GM06990 (cell line): ENCODE results near the gene NUDT22.
A peak's percentile ranks its signal among the peaks of the same experiment; 100 is the strongest.

Source experiments
- DNase-seq: peaks from one replicate; pipeline ENCODE4 v3.0.0-alpha.2; 2011; ENCODE audit not compliant: insufficient read length; ENCODE audit errors: extremely low read depth
- H3K27me3 ChIP-seq: replicated peaks from 2 replicates; pipeline ENCODE4 v1.6.0; 2011; ENCODE audit warnings: low read length; ENCODE audit not compliant: control insufficient read depth, insufficient read depth
- H3K36me3 ChIP-seq: 2 replicates; pipeline ENCODE4 v1.5.1; 2011; ENCODE audit warnings: low read length; ENCODE audit not compliant: control insufficient read depth, insufficient read depth
- H3K4me3 ChIP-seq: replicated peaks from 2 replicates; pipeline ENCODE4 v1.5.1; 2011; ENCODE audit warnings: low read depth, mild to moderate bottlenecking, control low read depth, low read length
- TF ChIP-seq, protein P1 (sequence below): IDR thresholded peaks from 2 replicates; pipeline ENCODE4 v1.5.1; 2011; ENCODE audit warnings: low read length, control low read depth, mild to moderate bottlenecking, inconsistent platforms; ENCODE audit not compliant: insufficient read depth, poor library complexity, severe bottlenecking

Gene NUDT22

DNA sequence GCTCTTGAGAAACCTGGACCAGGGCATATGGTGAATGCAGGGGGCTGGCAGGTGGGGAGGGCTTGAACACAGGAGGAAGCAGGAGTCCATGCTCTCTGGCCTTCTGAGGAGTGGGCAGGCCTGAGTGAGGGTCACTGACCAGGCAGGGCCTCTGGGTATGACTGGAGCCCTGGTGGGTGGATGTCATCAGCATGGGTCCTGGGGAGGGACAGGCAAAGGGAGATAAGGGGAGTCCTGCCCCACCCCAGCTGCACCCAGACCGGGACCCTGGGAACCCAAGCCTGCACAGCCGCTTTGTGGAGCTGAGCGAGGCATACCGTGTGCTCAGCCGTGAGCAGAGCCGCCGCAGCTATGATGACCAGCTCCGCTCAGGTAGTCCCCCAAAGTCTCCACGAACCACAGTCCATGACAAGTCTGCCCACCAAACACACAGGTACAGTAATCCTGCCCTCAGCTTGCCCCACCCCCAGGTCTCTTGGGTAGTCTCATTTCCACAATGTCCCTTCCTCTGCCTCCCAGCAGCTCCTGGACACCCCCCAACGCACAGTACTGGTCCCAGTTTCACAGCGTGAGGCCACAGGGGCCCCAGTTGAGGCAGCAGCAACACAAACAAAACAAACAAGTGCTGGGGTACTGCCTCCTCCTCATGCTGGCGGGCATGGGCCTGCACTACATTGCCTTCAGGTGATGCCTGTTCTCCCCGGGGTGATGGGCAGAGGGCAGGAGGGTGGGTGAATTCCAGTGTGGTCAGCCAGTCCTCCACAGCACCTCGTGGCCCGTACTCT, 6.3 kb downstream of the NUDT22 start:
- no peak for DNase-seq
- Histone ChIP-seq H3K4me3 (no peak overlapping the region), H3K27me3 (no peaks in the 10 kb centered on the region), H3K36me3 (no peaks in the 10 kb centered on the region; the same call in none of the 2 replicates)
- TF ChIP-seq, protein P1, sequence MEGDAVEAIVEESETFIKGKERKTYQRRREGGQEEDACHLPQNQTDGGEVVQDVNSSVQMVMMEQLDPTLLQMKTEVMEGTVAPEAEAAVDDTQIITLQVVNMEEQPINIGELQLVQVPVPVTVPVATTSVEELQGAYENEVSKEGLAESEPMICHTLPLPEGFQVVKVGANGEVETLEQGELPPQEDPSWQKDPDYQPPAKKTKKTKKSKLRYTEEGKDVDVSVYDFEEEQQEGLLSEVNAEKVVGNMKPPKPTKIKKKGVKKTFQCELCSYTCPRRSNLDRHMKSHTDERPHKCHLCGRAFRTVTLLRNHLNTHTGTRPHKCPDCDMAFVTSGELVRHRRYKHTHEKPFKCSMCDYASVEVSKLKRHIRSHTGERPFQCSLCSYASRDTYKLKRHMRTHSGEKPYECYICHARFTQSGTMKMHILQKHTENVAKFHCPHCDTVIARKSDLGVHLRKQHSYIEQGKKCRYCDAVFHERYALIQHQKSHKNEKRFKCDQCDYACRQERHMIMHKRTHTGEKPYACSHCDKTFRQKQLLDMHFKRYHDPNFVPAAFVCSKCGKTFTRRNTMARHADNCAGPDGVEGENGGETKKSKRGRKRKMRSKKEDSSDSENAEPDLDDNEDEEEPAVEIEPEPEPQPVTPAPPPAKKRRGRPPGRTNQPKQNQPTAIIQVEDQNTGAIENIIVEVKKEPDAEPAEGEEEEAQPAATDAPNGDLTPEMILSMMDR = no peak

DNA sequence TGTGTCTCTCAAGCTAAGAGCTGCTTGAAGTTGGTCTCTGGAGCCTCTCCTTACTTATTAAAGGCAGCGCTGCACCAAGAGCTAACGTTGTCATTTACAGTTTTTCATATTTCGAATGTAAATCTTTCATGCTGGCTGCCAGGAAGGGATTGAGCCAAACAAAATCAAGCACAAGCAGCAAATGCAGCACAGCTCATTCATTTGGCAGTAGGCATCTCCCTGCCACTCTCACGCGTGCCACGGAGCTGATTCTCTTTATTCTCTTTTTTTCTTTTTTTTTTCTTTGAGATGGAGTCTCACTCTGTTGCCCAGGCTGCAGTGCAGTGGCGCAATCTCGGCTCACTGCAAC, 6.9 kb downstream of the NUDT22 start:
- Histone ChIP-seq H3K27me3 (no peaks in the 10 kb centered on the region), H3K4me3 (no peak overlapping the region), H3K36me3 (no peaks in the 10 kb centered on the region; the same call in none of the 2 replicates)
- TF ChIP-seq, protein P1 = no peak
- no peak for DNase-seq

DNA sequence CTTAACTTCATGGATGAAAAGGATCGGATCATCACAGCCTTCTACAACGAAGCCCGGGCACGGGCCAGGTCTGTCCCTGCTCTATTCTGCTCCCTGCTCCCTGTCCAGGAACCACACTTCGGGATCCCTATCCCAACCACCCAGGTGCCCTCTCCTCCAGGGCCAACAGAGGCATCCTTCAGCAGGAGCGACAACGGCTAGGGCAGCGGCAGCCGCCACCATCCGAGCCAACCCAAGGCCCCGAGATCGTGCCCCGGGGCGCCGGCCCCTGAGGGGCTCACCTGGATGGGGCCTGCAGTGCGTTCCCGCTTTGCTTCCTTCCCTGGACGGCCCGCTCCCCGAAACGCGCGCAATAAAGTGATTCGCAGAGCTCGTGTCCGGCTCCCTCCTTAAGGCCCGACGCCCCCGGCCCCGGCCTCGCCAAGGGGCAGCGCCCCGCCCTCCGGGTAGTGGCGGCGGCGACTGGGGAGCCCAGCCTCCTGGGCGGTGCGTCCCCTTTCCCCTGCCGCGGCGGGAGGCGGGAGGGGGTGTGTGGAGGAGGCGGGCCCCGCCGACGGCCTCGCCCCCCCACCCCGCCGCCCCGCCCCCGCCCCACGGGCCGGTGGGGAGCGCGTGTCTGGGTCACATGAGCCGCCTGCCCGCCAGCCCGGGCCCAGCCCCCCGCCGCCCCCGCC, 8.0 kb downstream of the NUDT22 start, which contains the start of gene VEGFB:
Gene VEGFB (plus strand): TSS at position 672 of the 674 bp plus-strand sequence. CDS start 250 bp downstream, outside the sequence.
- H3K36me3 ChIP-seq = peaks cover under 1% of the 10 kb centered on the region
- peak within 1 kb of the TSS; percentile 72 for H3K4me3 ChIP-seq
- H3K27me3 ChIP-seq = no peaks in the 10 kb centered on the region
- TF ChIP-seq, protein P1 = no peak
- peak; percentile 68 for DNase-seq

DNA sequence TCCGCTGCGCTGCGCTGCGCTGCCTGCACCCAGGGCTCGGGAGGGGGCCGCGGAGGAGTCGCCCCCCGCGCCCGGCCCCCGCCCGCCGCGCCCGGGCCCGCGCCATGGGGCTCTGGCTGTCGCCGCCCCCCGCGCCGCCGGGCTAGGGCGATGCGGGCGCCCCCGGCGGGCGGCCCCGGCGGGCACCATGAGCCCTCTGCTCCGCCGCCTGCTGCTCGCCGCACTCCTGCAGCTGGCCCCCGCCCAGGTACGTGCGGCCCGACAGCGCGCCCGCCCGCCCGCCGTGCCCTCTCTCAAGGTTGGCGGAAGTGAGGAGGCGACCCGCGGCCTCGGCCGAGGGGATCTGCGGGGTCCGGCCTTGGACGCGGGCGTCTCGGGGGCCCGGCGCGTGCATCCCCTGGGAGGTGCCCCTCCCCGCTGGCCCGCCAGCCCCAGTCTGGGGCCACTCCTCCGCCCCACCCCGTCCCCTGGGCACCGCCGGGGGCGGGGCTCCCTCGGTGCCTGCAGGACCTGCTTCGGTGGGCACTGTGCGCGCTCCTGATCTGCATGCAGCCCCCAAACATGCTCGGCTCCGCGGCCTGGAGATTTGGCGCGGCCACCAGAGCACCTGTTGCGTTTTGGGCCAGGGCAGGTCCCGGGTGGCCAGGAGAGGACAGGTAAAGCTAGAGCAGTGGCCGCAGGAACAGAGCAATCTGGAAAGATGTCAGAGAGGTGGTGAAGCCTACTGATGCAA, 8.7 kb downstream of the NUDT22 start:
- Histone ChIP-seq H3K36me3 (peaks cover 1% of the 10 kb centered on the region), H3K4me3 (peak overlapping the region; percentile 72), H3K27me3 (no peaks in the 10 kb centered on the region)
- peak; percentile 63 for DNase-seq
- TF ChIP-seq, protein P1 = no peak

DNA sequence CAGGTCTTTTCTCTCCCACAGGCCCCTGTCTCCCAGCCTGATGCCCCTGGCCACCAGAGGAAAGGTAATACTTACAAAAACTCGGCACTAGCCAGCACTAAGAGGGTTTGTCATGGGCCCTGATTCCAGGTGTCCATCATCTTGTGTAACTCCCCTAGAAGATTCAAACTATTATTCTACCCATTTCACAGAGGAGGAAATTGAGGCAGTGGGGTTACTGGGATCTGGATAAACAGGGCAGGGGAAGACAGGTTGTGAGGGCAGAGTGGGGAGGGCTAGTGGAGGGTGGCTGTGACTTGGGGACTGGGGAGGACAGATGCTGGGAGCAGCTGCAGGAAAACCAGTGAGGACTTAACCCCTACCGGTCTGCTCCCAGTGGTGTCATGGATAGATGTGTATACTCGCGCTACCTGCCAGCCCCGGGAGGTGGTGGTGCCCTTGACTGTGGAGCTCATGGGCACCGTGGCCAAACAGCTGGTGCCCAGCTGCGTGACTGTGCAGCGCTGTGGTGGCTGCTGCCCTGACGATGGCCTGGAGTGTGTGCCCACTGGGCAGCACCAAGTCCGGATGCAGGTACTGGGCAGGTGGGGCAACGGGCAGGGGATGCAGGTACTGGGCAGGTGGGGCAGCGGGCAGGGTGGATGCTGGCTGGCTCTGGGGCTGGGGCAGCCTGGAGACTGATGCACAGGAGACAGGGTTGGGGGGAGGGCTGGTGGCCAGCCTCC, 9.5 kb downstream of the NUDT22 start:
- H3K27me3 ChIP-seq = no peaks in the 10 kb centered on the region
- TF ChIP-seq, protein P1 = no peak
- H3K36me3 ChIP-seq = peaks cover 1% of the 10 kb centered on the region
- peak overlapping the region; percentile 72 for H3K4me3 ChIP-seq
- DNase-seq = no peak
